Umbilical cord (tissue), 2 donors: ENCODE data around the gene ANTXR1. TPM values are rescaled to one million over a fixed set of nuclear protein-coding genes. Genes with fewer than 3 reads are reported as not detected.

ENCODE experiments used
- DNase-seq: peaks from one replicate; pipeline ENCODE4 v3.0.0-alpha.2; 2015; ENCODE audit warnings: low spot score
- total RNA-seq: library from RNA; depleted of rRNA; stranded (reverse); fragments of >200 nt; gene quantifications from one replicate; pipeline ENCODE4 v1.2.3, GENCODE V29; 2014; ENCODE audit warnings: low replicate concordance; ENCODE audit not compliant: insufficient read depth

The ANTXR1 gene
- total RNA-seq, 1 donor from 2014 or later = 137 TPM

DNA sequence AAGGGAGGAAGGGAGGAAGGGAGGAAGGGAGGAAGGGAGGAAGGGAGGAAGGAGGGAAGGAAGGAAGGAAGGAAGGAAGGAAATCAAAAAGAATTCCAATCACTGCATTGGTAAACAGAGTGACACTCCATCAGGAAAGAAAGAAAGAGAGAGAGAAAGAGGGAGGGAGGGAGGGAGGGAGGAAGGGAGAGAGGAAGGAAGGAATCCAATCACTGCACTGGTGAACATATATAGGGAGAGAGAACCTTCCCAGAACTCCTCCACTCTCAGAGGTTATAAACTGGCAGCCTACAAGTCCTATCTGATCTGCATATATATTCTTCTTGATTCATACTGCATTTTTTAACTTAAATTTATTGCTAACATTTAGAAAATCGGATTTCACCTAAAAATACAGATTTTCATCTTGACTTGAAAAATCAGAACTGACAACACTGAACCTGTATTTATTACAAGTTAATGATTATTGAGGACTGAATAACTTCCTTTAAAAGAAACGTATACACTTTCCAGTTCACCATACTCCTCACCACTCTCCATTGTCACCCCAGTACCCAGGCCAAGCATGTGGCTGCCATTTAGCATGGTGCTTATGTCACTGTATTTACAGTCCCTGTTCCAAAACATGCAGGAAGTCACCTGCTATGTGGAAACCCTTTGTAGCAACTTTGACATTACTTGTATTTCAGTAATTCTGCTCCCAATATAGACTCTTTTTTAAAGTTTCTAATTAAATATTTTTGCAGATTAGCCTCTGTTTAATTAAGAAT, 83.5 kb downstream of the ANTXR1 start:
- DNase-seq = no peak

DNA sequence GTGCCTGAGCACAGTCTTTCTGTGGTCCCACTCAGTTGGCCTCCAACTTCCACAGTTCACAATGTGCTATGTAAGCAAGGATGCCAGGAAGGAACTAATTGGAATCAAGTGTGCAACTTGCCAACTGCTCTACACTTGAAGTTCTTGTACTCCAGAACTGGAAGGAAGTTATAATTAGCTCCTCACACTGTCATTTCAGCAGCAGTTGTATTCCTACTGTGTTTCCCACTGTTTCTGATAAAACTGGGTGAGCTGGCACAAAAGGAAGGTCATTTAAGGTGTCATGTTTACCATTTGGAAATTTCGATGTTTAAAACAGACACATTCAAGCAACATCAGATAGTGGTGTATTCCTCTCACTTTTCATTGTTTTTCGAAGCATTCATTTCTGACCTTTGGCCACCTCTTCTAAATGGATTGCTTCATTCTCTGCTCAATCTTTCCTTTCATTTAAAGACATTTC, 84.2 kb downstream of the ANTXR1 start:
- DNase-seq = no peak

DNA sequence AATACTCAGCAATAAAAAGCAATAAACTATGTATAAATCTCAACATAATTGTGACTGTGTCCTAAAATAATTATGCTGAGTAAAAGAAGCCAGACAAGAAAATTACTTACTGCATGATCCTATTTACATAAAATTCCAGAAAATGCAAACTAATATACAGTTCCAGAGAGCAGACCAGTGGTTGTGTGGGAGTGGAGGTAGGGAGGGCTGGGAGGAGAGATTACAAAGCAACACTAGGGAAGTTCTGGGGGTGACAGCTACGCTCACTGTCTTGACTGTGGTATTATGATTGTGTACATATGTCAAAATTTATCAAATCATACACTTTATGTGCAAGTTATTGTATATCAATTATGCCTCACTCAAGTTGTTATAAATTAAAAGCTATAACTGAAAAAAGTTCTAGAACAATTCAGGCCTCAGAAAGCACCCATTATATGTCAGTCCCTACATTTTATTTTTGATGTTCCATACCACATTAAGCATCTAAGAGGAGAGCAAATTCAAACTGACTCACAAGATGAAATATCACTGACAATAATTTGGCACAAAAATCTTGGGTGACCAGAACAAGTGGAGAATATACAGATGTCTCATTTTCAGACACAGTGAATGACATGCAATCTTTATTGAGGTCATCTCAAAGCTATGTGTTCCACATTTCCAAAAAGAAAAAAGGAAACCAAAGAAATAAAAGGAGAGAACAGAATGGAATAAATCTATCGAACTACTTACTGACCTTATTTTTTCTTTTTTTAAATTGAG, 85.1 kb downstream of the ANTXR1 start:
- no peak for DNase-seq

DNA sequence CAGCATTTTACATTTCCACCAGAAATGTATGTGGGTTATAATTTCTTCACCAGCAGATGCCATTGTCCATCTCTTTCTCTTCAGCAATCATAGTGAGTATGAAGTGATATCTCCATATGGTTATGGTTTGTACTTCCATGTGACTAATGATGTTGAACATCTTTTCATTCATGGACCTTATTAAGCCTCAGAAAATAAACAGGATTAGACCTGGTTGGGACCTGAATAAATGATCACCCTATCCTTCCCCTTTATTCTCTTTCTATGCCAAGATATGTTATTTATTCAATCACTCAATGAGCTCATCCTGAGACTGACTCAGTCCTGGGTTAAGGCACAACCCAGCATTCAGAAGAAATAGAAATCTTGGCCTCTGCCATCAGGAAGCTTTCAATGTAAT, 86.6 kb downstream of the ANTXR1 start:
- DNase-seq = no peak

- DNase-seq = peak; percentile 89
Measured at GRCh38 chr2:69100220-69100723, 87.3 kb downstream of the ANTXR1 start.

DNA sequence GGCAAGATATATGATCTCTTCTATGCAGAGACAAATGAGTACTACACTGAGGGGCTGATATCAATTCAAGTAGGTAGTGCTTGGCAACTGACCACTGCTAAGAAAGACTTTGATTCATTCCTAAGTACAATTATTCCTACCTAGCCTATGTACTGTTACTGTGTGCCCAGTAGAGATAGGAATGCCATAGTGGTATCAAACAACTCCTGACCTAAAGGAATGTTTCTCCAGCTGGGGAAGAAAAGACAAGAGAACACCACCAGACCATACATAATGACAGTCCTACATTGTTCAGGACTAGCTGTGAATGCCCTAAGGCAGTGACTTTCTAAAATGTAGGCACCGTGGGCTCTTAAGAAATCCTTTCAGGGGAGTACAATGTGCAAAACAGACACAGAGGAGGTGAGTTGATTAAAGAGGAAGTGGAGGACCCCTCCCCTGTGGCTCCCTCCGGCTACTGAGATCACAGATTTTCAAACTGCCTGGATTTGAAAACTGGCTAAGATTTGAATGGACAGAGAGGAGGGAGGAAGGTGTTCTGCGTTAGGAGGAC, 89.1 kb downstream of the ANTXR1 start:
- DNase-seq = no peak

DNA sequence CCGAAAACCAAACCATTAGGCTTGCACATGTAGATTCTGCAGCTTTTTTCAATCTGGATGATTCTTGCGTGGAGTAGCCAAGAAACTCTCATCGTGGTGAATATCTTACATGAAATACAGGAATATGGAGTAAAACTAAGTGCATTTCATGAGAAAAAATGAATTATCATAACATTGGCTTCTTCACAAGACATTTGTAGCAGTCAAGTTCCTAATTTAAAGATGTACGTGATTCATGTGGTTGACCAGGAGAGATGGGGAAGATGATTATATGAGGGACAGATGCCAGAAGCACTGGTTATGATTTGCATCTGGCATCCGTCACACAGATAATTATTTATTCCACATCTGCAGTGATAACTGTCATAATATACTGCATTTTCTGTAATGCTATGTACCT, 90.4 kb downstream of the ANTXR1 start:
- no peak for DNase-seq

GRCh38 chr2:69104261-69104660, 91.3 kb downstream of the ANTXR1 start:
- DNase-seq = no peak

DNA sequence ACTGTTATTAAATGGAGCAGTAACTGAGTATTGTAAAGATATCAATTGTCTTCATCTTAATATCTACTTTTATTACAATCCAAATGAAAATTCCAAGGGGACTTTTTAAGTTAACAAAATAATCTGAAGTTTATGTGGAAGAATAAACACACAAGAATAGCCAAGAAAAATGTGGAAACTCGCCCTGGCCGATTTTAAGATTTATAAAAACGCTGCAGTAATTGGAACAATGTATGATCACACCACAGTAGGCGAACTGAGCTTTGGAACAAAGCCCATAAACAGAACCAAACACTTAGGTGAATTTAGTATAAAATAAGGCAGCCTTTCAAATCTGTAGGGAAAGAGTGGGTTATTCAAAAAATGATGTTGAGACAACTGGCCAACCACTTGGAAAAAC, 96.3 kb downstream of the ANTXR1 start:
- no peak for DNase-seq

DNA sequence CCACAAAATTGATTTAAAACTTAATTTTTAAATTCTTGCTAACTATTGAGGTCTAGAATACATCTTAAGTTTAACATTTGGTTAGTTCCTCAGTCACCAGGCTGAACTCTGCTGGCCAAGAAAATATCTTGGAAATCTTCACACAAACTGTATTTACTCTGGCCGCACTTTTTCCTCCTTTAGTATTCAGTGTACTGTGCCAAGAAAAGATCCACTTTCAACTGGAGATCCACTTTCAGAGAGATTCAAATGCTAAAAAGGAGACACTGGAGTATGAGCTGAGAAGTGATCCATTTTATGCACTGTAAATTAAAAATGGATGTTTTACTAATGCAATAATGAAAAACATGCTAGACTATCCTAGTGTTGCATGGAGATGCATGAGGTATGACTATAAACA, 98.1 kb downstream of the ANTXR1 start:
- no peak for DNase-seq

GRCh38 chr2:69113627-69114026, 100.6 kb downstream of the ANTXR1 start:
- no peak for DNase-seq

DNA sequence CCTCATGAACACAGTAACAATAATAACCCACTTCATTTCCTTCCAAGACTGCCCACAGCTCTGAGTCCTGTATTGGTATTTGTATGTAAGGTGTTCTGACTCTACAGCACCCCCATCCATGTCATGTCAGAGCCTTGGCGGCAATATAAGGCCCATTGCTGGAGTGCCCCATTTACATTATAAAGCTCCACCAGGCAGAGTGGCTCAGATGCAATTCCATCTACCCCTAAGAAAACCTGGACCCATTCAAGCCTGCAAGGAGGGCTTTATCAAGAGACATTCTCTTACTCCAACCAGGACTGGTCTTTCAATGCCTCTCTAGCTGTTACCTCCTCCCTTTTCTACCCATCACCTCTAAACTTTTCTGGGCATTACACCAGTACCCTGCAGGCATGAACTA, 101.6 kb downstream of the ANTXR1 start:
- DNase-seq = no peak

- no peak for DNase-seq
Measured at GRCh38 chr2:69116438-69116837, 103.5 kb downstream of the ANTXR1 start.

DNA sequence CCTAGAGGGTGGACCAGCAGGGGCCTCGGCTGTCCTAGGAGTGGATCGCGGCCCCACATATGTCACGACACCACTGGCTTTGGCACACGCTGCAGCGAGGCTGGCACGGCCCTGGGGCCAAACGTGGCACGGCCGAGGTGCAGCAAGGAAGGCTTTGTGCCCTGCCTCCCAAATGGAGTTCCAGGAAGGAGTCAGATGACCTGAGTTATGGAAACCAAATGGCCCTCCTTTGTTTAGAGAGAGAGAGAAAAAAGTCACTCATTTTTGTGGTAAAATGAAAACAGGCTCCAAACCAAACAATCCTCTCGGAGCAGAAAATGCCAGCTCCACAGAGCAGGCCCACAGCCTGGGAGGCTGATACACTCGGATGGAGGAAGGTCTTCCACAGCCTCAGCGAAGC, 105.6 kb downstream of the ANTXR1 start:
- DNase-seq = no peak

DNA sequence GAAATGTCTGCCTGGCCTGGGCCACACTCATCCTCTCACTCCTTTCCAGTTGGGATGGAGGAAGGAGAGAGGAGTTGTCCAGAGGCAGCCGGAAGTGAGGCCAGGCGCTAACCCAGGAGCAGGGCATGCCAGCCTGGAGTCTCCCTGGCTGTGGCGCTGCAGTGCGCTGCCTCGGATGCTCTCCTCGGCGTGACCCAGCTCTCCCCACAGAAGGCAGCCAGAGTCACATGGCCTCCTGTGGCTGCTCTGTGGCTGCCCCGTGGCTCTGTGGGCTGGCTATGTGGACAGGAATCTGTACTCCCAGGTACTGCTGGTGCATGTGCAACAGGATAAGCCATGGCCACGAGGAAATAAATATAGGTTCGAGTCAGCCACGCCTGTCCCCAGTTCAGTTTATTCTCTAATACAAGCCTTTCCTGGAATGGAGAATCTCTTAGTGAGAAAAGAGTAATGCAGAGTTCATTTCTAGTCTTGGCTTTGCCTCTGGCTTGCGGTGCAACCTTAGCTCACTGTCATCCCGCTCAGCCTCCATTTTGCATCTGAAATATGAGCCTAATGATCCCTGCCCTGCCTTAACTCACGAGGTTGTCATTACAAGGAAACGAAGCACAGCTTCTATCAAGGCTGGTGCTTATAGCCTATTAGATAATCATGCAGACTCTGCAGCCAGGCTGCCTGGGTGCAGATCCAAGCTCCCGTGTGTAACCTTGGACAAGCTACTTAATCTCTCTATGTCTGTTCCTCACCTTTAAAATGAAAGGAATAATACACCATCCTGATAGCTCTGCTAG, 106.3 kb downstream of the ANTXR1 start:
- DNase-seq = no peak

- DNase-seq = no peak
Measured at GRCh38 chr2:69122271-69122670, 109.3 kb downstream of the ANTXR1 start.

DNA sequence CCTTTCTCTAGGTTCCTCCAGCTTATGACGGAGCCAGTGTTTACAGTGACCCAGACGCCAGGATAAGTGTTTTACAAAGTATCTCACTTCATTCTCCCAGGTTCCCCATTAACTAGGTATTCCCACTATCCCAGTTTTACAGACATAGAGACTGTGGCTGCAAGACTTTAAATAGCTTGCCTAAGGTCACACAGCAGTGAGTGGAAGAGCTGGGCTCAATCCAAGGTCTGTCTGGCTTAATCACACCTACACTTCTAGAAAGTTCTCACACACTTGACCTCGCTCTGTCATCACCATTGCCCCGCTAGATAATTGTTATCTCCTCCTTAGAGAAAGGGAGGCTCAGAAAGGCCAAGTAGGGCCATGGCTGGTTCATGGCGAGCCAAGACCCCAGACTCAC, 110.2 kb downstream of the ANTXR1 start:
- no peak for DNase-seq

GRCh38 chr2:69124343-69124742, 111.4 kb downstream of the ANTXR1 start:
- DNase-seq = no peak

DNA sequence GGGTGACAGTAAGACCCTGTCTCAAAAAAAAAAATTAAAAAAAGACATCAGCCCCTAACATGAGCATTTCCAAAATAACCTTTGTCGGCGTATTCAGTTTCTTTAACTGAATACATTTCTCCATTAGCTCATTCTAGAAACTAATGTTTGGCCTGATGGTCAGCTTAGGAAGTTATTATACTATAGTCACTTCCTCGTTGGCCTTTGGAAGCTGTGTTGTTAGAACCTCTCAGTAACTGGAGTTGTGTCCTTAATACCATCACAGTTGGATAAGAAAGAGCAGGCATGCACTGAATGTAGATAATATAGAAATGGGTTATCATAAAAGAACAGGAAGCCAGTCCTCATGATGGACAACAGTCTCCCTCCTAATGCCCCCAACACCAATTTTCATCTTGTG, 112.8 kb downstream of the ANTXR1 start:
- DNase-seq = no peak

DNA sequence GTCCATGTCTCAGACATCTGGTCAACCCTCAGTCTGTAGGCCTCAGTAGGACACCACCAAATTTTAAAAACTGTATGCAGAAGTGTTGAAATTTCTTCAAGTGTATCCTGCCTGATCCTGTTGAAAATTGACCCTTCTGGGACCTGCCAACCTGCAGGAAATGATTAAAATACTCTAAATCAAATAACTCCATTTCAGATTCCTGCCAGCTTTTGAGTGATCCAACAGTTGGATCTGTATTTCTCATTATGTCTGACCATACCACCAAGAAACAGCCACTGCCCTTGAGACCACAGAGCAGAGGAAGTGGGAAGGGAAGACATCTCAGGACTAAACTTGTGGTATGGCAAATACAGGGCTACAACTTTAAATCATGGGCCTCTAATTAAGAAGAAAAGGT, 113.4 kb downstream of the ANTXR1 start:
- no peak for DNase-seq

GRCh38 chr2:69131452-69131851, 118.5 kb downstream of the ANTXR1 start:
- no peak for DNase-seq
